Mucosa of descending colon (tissue), 3 donors: ENCODE results near the gene ATG2B. TPM values are rescaled to one million over a fixed set of nuclear protein-coding genes. Genes with fewer than 3 reads are reported as not detected.
"Not testable (repeated sequence)": the region's sequence is repeated elsewhere in the genome, so short reads cannot be mapped to it uniquely, and the experiment has no call there.

Experiments
- ATAC-seq: fragments of 200-7000 bp; cut with Tn5 transposase; one replicate; pipeline ENCODE4 v1.9.1; 2020; ENCODE audit warnings: mild to moderate bottlenecking, moderate library complexity
- DNase-seq, 3 donors: peaks; one replicate each; pipeline ENCODE4 v3.0.0-alpha.2; 2020
- H3K36me3 ChIP-seq: fragments of 200-600 bp; one replicate; pipeline ENCODE4 v1.8.0; 2021; ENCODE audit warnings: low read depth, mild to moderate bottlenecking
- H3K4me1 ChIP-seq: fragments of 200-600 bp; one replicate; pipeline ENCODE4 v1.8.0; 2021; ENCODE audit warnings: low read depth, mild to moderate bottlenecking
- H3K4me3 ChIP-seq: fragments of 200-600 bp; one replicate; pipeline ENCODE4 v1.8.0; 2021; ENCODE audit warnings: mild to moderate bottlenecking
- H3K9me3 ChIP-seq: fragments of 200-600 bp; one replicate; pipeline ENCODE4 v1.8.0; 2021; ENCODE audit warnings: mild to moderate bottlenecking
- CTCF ChIP-seq: fragments of 200-600 bp; IDR thresholded peaks from one replicate; pipeline ENCODE4 v1.8.0; 2022; ENCODE audit warnings: antibody characterized with exemption, mild to moderate bottlenecking
- intact Hi-C, 2 donors: fragments of 100-400 bp; cut with DNase I in 1 of 2; cut with micrococcal nuclease in 1 of 2; formaldehyde crosslinking; loops; one replicate each; pipeline versions ENCODE4 v1.11.0 to v1.11.1; 2022; cut with DNase I, micrococcal nuclease
- total RNA-seq, 3 donors: library from RNA; stranded (reverse); fragmentation: NEBNext Ultra II Directional in 2 of 3; extraction: Animal tissue kit (Norgen Biotek cat#: 25700) in 2 of 3; gene quantifications; one replicate each; pipeline versions ENCODE4 v1.2.1 to v1.2.4, GENCODE V29; 2021 to 2023
- donor health status: DM: no; HTN: no; CAD: no; lungs with moderate emphysema.
- donor health status: DM: no; HTN: no; CAD: no.
- donor health status: DM: no; HTN: yes; CAD: no.

ATG2B gene
- total RNA-seq, 3 donors from 2014 or later: 22.1 to 35.9 (median 24.2) TPM

- H3K36me3 ChIP-seq: no peaks in the 10 kb centered on the region
- no peak for ATAC-seq
- no peak for TF ChIP-seq CTCF
- H3K4me1 ChIP-seq: no peaks in the 10 kb centered on the region
- H3K4me3 ChIP-seq: no peak overlapping the region
- DNase-seq: no peak
- intact Hi-C loops: no loop called here
- no peaks in the 10 kb centered on the region for H3K9me3 ChIP-seq
Observed at GRCh38 chr14:96352708-96353107, 10.4 kb downstream of the ATG2B start.

- ATAC-seq (no peak), DNase-seq (no peak)
- H3K4me3 ChIP-seq: no peak overlapping the region
- H3K36me3 ChIP-seq: no peaks in the 10 kb centered on the region
- intact Hi-C loops: no loop called here
- H3K4me1 ChIP-seq: no peaks in the 10 kb centered on the region
- H3K9me3 ChIP-seq: no peaks in the 10 kb centered on the region
- TF ChIP-seq CTCF: no peak
Observed at GRCh38 chr14:96351986-96352385, 11.2 kb downstream of the ATG2B start.

- Histone ChIP-seq H3K36me3 (no peaks in the 10 kb centered on the region), H3K4me1 (no peaks in the 10 kb centered on the region), H3K9me3 (no peaks in the 10 kb centered on the region), H3K4me3 (no peak overlapping the region)
- no peak for TF ChIP-seq CTCF
- intact Hi-C loops: no loop called here
- DNase-seq: no peak
- no peak for ATAC-seq
Observed at GRCh38 chr14:96349286-96350075, 13.7 kb downstream of the ATG2B start.

- H3K9me3 ChIP-seq, DNase-seq, intact Hi-C loops, H3K4me3 ChIP-seq, ATAC-seq, H3K36me3 ChIP-seq, H3K4me1 ChIP-seq: not testable (repeated sequence)
Observed at GRCh38 chr14:96347957-96348356, 15.2 kb downstream of the ATG2B start.

- H3K36me3 ChIP-seq: no peaks in the 10 kb centered on the region
- ATAC-seq: no peak
- H3K4me1 ChIP-seq: no peaks in the 10 kb centered on the region
- no peak for DNase-seq
- H3K4me3 ChIP-seq: no peak overlapping the region
- intact Hi-C loops: no loop called here
- no peaks in the 10 kb centered on the region for H3K9me3 ChIP-seq
- no peak for TF ChIP-seq CTCF
Observed at GRCh38 chr14:96345669-96346068, 17.5 kb downstream of the ATG2B start.

GRCh38 chr14:96341323-96341722 is 21.8 kb downstream of the ATG2B start:
- DNase-seq (no peak), ATAC-seq (peak; percentile 78)
- no peak overlapping the region for H3K4me3 ChIP-seq
- no peaks in the 10 kb centered on the region for H3K36me3 ChIP-seq
- no peaks in the 10 kb centered on the region for H3K9me3 ChIP-seq
- intact Hi-C loops: no loop called here
- no peaks in the 10 kb centered on the region for H3K4me1 ChIP-seq
- TF ChIP-seq CTCF: no peak
